Measurements from ENCODE around the gene STRA6.
"Not testable (repeated sequence)": the region's sequence is repeated elsewhere in the genome, so short reads cannot be mapped to it uniquely, and the experiment has no call there.

The STRA6 gene

DNA sequence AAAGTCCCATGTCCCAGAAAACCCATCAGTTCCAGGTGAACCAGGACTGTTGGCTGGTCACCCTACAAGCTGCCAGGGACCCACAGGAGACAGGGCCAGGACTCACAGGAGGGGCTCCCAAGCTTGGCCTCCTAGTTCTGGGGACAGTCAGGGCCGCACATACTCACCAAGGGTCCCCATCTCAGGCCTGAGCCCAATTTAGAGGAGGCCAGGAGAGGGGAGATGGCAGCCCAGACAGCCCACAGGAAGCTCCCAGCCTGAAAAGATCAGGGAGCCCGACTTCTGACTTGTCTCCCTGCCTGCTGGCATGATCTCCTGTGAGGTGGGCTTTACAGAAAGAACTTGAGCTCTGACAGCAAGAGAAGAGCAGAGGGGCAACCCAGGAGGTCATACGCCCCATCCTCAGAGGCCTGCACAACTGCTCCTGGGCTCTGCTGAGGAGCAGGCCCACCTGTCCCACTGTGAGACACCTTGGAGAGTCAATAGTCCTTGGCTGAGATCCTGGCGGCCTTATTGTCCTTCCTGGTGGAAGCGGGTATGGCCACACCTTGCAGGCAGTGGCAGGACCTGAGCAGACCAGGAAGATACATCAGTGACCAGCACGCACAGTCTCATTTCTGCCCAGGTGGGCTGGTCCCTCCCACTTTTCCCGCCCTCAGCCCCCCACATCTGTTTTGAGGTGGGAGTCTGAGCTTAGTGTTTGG is 31.6 kb downstream of the STRA6 start:
- no peak for TF ChIP-seq JUND (IDR thresholded peaks at IDR 0.05; ENCODE audit: low read depth)
- DNase-seq (ENCODE audit: low read depth in 1 of 2, low spot score in 1 of 2): no peak
- in situ Hi-C loops (cut with HindIII; ENCODE audit: low pct_unique_long_range_greater_than_20kb, low sequenced_read_pairs): no loop called here

DNA sequence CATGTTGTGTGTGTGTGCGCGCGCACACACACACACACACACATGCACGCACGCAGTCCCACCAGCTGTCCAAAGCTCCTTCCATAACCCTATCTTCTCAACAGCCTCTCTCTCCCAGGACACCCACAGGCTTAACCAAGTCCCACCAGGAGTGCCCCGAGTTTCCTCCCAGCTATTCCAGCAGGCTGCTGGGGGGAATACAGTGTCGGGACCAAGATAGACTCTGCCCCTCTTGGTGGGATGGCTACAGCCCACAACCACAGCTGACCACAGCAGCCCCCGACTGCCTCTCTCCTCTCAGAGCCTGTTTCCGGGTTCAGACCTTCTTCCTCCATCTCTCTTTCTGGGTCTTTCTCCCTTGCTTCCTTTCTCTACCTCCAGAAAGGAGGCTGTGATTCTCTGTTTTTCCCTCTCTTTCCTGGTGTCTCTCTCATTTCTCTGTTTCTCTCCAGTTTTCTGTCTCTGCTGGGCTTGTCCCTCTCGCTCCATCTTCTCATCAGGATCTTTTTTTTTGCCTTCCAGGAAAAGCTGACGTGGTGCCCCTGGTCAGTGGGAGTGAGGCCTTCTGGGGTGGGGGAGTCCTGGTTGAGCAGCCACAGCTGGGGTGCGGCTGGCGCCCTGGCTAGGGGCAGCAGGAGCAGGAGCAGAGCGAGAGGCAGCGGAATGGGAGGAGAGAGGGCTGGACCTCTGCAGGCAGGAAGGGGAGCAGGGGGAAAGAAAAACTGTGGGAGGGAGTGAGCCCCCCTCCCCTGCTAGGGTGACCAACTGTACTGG is 32.3 kb downstream of the STRA6 start:
- TF ChIP-seq JUND (IDR thresholded peaks at IDR 0.05; ENCODE audit: low read depth): no peak
- in situ Hi-C loops (cut with HindIII; ENCODE audit: low pct_unique_long_range_greater_than_20kb, low sequenced_read_pairs): no loop called here
- no peak for DNase-seq (ENCODE audit: low read depth in 1 of 2, low spot score in 1 of 2)

DNA sequence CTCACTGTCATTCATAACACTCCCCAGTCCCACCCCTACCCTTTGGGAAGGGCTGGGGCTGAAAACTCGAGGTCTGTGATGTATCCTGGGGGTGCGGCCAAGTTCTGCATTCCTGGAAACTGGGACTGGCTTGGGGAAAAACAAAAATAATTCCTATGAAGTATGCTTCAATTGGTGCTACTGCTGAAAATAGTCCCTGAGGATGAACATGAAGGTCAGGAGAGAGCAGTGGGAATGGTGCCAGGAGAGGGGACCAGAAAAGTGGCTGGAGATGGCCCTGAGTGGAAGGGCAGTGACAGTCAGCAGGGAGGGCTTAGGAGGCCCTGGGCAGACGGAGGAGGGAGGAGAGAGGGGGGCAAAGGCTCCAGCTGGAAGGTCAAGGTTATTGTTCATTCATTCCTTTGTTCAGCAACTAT is 33.9 kb downstream of the STRA6 start:
- in situ Hi-C loops (cut with HindIII; ENCODE audit: low pct_unique_long_range_greater_than_20kb, low sequenced_read_pairs): no loop called here
- DNase-seq (ENCODE audit: low read depth in 1 of 2, low spot score in 1 of 2): no peak
- TF ChIP-seq JUND (IDR thresholded peaks at IDR 0.05; ENCODE audit: low read depth): no peak

DNA sequence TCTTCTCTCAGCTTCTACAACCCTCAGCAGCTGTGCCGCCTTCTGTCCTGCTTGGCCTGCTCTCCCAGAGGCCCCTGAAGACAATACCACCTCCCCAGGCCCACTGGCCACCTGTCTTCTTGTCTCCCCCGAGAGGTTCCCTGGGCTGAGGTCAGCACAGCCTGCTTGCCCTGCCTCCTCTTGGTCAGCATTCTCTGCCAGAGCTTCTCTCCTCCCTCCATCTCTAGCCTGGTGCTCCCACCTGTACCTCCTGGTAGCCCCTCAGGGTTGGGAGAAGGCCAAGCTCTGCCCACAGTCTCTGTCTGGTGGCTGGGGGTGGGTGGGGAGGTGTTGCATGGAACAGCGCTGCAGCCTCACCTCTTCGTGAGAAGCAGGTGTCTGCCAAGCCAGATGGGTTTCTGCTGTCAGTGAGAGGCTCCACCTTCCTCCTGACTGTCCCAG is 34.7 kb downstream of the STRA6 start:
- in situ Hi-C loops (cut with HindIII; ENCODE audit: low pct_unique_long_range_greater_than_20kb, low sequenced_read_pairs): no loop called here
- DNase-seq (ENCODE audit: low read depth in 1 of 2, low spot score in 1 of 2): no peak

DNA sequence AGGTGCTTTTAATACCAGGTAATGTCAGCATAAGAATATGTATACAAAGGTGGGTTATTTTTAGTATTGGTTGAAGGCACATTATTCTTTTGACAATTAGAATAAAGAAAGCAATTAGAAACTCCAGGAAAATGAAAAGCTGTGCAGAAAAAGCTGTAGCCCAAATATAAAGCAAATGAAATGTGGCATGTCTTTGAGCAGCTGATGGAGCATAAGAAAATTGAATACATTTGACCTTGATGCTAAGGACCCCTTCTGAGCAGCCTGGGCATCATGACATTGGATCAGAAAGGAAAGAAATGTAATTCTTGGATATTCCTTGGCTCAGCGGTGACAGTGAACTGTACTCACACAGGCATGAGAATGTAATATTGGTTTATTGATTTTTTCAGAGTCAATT is 37.1 kb downstream of the STRA6 start:
- TF ChIP-seq JUND (IDR thresholded peaks at IDR 0.05; ENCODE audit: low read depth): no peak
- DNase-seq (ENCODE audit: low read depth in 1 of 2, low spot score in 1 of 2): no peak
- in situ Hi-C loops (cut with HindIII; ENCODE audit: low pct_unique_long_range_greater_than_20kb, low sequenced_read_pairs): no loop called here

More for the DNA sequence above, 34.7 kb downstream of the STRA6 start:
- TF ChIP-seq JUND (IDR thresholded peaks at IDR 0.05; ENCODE audit: low read depth): no peak

GRCh38 chr15:74162195-74162536 is 40.4 kb downstream of the STRA6 start:
- DNase-seq (ENCODE audit: low read depth in 1 of 2, low spot score in 1 of 2); in situ Hi-C loops (cut with HindIII; ENCODE audit: low pct_unique_long_range_greater_than_20kb, low sequenced_read_pairs): not testable (repeated sequence)

DNA sequence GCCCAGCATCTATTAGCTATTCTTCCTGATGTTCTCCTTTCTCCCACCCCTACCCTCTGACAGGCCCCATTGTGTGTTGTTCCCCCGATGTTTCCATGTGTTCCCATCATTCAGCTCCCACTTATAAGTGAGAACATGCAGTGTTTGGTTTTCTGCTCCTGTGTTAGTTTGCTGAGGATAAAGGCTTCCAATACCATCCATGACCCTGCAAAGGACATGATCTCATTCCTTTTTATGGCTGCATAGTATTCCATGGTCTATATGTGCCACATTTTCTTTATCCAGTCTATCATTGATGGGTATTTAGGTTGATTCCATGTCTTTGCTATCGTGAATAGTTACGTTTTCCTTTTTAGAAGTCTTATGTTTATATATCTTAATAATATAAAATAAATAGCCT is 42.2 kb downstream of the STRA6 start:
- in situ Hi-C loops (cut with HindIII; ENCODE audit: low pct_unique_long_range_greater_than_20kb, low sequenced_read_pairs); DNase-seq (ENCODE audit: low read depth in 1 of 2, low spot score in 1 of 2): not testable (repeated sequence)

GRCh38 chr15:74159773-74160172 is 42.8 kb downstream of the STRA6 start:
- DNase-seq (ENCODE audit: low read depth in 1 of 2, low spot score in 1 of 2): no peak
- TF ChIP-seq JUND (IDR thresholded peaks at IDR 0.05; ENCODE audit: low read depth): no peak
- in situ Hi-C loops (cut with HindIII; ENCODE audit: low pct_unique_long_range_greater_than_20kb, low sequenced_read_pairs): no loop called here

DNA sequence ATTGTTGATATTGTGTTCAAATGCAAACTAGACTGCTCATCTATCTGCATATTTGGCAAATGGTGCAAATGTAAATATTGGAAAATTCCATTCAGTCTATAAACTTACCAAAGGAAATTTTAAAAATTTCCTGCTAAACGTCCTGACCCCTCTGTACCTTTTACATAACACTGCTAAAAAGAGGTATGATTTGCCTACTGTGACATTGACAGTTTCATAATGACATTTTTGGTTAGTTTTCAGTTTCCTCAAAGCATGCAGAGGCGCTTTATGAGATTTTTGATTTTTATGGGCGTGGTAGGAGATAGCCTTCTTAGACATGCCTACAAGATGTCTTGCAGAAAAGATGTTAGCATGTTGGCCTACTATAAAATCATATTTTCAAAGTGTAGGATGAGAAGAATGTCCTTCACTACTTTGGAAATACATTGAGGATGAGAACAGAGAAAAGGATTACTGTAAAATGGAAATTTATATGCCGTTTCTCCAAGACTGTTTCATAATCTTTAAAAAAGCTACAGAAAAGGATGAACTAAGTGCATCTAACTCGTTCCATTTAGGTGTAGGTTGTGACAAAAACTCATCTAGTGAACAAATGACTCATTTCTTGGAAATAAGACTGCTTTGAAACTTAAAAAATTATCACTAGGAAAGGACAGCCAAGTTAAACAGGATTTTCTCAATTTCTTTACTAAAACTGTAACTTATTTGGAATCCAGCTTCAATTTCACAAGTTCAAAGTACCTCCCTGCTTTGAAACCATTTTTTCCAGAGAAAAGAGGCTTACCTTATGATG is 43.5 kb downstream of the STRA6 start:
- in situ Hi-C loops (cut with HindIII; ENCODE audit: low pct_unique_long_range_greater_than_20kb, low sequenced_read_pairs): no loop called here
- TF ChIP-seq JUND (IDR thresholded peaks at IDR 0.05; ENCODE audit: low read depth): no peak
- no peak for DNase-seq (ENCODE audit: low read depth in 1 of 2, low spot score in 1 of 2)

DNA sequence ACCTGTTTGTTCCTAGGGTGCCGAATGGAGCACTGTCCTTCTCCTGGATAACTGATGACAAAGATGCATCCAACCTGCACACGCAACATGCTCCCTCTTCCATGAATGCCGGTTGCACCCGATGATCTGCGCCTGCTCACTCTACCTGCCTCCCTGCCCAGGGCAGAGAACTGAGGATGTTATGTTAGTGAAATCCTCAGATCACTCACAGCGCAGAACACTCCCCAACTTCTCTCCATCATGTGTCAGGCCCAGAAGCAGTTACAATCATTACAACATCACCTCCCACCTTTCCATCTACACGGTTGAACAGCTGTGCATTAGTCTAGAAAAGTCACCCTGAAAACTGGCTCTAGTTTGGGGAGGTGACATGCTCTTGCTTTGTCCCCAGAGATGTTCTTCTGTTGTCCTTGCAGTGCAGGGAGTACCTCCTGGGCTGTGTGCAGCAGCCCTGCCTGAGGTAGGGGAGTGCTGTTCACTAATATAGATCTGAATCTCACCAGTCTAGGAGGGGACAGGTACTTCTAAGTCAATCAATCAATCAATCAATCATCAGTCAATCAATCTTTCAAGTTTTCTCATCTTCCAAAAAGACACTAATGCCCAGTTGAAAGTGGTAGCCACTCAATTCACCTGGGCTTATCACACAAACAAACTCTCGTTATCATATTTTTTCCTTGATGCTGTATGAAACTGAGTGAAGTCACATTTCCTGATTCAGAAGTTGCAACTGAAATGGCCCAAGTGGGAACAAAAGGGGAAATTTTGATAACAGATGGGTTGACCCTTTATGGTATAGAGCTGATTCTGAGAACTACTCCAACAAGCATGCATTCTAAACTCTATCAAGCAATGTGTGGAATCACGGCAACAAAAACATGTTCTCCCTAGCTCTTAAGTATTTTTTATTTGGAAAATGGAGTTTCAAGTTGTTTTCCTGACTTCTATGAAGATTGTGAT is 44.4 kb downstream of the STRA6 start:
- in situ Hi-C loops (cut with HindIII; ENCODE audit: low pct_unique_long_range_greater_than_20kb, low sequenced_read_pairs): no loop called here
- no peak for TF ChIP-seq JUND (IDR thresholded peaks at IDR 0.05; ENCODE audit: low read depth)
- DNase-seq (ENCODE audit: low read depth in 1 of 2, low spot score in 1 of 2): no peak

- in situ Hi-C loops (cut with HindIII; ENCODE audit: low pct_unique_long_range_greater_than_20kb, low sequenced_read_pairs): no loop called here
- DNase-seq (ENCODE audit: low read depth in 1 of 2, low spot score in 1 of 2): no peak
- no peak for TF ChIP-seq JUND (IDR thresholded peaks at IDR 0.05; ENCODE audit: low read depth)
These were observed 45.7 kb downstream of the STRA6 start for GRCh38 chr15:74156678-74157411.

Measured in T47D (cell line).